ENCODE measurements around the gene MYOD1. TPM values are rescaled to one million over a fixed set of nuclear protein-coding genes. Genes with fewer than 3 reads are reported as not detected.

Gene MYOD1
- total RNA-seq, 3 donors from 2014 or later = not detected

DNA sequence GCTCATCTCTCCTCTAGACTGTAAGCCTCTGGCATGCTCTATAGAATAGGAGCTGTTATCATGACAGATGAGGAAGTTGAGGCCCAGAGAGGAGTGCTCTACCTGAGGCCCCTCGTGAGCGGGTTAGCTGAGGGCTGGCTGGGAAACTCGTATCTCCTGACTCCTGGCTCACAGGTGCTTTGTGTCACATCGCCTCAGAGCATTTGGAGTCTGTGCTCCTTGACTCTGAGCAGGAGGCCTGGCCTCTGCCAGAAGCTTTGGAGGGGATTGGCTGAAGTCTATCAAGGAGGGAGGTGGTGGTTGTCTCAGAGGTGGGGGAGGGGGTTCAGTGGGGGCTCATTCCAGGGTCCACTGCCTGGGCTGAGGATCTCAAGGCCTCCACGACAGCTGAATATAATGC, 22.6 kb downstream of the MYOD1 start:
- Histone ChIP-seq H3K36me3 (ENCODE audit: low read depth) (no peaks in the 10 kb centered on the region), H3K4me1 (ENCODE audit: low read depth) (no peaks in the 10 kb centered on the region), H3K9me3 (no peaks in the 10 kb centered on the region), H3K4me3 (no peak overlapping the region)
- intact Hi-C loops (cut with DNase I, micrococcal nuclease) = no loop called here
- DNase-seq (peak in 1 of 3 donors; percentile 3), ATAC-seq (no peak)
- TF ChIP-seq, protein P1, sequence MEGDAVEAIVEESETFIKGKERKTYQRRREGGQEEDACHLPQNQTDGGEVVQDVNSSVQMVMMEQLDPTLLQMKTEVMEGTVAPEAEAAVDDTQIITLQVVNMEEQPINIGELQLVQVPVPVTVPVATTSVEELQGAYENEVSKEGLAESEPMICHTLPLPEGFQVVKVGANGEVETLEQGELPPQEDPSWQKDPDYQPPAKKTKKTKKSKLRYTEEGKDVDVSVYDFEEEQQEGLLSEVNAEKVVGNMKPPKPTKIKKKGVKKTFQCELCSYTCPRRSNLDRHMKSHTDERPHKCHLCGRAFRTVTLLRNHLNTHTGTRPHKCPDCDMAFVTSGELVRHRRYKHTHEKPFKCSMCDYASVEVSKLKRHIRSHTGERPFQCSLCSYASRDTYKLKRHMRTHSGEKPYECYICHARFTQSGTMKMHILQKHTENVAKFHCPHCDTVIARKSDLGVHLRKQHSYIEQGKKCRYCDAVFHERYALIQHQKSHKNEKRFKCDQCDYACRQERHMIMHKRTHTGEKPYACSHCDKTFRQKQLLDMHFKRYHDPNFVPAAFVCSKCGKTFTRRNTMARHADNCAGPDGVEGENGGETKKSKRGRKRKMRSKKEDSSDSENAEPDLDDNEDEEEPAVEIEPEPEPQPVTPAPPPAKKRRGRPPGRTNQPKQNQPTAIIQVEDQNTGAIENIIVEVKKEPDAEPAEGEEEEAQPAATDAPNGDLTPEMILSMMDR (IDR thresholded peaks at IDR 0.05) = no peak

DNA sequence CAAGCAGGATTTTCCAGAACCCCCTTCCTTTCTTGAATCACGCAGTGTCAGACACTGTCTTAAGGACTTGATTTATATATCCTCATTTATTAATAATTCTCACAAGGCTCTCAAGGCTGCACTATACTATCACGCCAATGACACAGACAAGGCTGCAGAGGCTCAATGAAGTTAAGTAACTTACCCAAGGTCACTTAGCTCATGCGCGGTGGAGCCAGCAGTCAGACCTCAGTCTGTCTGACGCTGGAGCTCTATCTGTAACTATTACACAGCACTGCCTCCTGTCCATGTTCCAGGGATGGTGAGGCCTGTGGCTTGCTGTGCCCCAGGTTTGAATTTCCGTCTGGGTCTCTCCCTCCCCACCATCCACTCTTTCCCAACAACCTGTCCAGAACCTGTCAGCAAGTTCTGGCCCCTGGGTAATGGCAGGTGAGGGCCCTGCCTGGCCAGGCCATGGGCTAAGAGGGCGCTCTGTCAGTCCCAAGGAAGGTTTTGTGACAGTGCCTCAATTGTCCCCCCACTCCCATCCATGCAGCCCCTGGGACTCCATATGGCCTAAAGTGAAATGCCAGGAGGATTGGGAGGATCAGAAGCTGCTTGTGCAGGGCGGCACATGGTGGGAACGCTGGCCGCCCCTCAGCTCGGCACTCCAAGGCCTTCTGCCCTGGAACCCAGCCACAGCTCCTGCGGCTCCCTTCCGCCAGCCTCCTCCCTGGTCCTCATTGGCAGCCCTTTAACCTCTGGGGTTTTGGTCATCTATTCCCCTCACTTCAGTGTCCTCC, 23.8 kb downstream of the MYOD1 start:
- H3K36me3 ChIP-seq (ENCODE audit: low read depth) = no peaks in the 10 kb centered on the region
- DNase-seq (peak in 1 of 3 donors; percentile 13), ATAC-seq (no peak)
- intact Hi-C loops (cut with DNase I, micrococcal nuclease) = no loop called here
- H3K4me1 ChIP-seq (ENCODE audit: low read depth) = no peaks in the 10 kb centered on the region
- TF ChIP-seq, protein P1 (IDR thresholded peaks at IDR 0.05) = no peak
- no peaks in the 10 kb centered on the region for H3K9me3 ChIP-seq
- no peak overlapping the region for H3K4me3 ChIP-seq

DNA sequence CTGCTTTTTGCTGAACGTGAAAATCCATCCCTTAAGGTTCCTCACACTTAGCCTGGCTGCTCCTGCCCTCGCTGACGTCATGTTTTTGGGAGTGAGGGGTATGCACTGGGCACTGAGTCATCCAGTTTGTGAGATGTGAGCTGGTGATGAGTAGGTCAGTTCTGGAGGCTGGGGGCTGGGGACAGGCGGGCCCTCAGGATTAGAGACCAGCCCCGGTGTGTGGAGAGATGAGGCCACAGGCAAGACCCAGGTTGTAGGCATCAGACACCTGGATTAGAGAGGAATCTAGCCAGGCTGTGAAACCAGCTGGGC, 24.4 kb downstream of the MYOD1 start:
- Histone ChIP-seq H3K4me3 (no peak overlapping the region), H3K36me3 (ENCODE audit: low read depth) (no peaks in the 10 kb centered on the region), H3K9me3 (no peaks in the 10 kb centered on the region), H3K4me1 (ENCODE audit: low read depth) (no peaks in the 10 kb centered on the region)
- intact Hi-C loops (cut with DNase I, micrococcal nuclease) = no loop called here
- TF ChIP-seq, protein P1 (IDR thresholded peaks at IDR 0.05) = no peak
- DNase-seq (peak in 1 of 3 donors; percentile 0), ATAC-seq (no peak)

DNA sequence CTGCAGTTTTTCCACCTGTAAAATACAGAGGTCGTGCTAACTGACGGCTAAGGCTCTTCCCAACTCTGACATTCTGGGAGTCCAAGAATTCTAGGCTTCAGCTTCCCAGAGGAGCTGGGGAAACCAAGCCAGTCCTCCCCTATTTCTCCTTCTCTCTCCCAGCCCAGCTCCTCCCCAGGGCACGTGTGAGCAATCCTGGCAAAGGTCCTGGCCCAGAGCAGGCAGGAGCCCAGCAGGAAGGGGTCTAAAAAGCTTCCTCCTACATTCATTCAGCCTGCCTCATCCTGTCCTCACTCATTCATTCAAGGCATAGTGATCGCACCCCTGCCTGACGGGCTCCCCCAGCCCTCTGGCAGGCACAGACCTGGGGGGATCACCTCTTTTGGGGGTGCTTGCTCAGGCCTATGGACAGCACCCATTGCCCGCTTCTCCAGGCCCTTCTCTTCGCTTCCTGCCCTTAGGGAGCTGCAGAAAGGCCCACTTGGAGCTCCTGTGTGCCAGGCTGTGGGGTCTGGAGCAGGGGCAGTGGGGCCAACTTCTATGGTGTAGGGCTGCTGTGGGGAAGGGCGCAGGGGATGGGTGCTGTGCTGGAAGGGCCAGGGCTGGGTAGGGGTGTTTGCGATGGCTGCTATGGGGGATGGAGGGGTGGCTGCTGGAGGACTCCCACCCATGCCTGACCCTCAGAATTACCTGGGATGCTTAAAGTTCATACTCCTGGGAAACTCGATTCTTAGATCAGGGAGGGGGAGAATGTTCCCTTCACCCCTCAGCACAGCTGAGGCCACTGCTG, 25.0 kb downstream of the MYOD1 start:
- no peak for ATAC-seq

DNA sequence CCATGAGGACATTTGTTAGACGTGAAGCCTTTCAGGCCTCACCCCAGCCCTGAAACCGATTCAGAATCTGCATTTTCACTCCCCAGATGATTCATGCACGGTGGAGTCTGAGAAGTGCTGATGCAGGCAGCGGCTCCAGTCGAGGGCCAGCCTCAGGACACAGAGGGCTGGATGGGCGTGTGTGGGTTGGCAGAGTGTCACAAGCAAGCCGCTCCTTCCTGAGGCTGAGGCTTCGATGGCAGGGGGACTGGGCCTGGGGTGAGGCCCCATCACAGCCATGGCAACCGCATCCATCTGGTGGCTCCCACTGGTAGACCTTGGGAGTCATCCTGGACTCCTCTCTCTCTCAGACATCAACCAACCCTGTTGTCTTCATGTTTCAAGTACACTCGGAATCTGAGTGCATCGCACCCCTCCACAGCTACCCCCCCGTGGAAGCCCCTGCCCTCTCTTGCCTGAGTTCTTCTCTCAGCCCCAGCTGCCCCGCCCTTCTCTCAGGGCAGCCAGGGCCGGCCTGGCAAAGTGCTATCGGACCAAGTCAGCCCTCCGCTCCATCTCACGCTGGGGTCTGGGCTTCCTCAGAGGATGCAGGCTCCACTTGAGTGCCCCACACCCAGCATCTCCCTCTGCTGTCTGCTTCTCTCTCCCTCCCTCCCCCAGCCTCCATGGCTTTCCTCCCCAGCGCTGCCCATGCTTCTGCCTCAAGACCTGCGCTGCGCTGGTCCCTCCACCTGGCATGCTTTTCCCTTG, 25.8 kb downstream of the MYOD1 start:
- no peak overlapping the region for H3K4me3 ChIP-seq
- no peaks in the 10 kb centered on the region for H3K4me1 ChIP-seq (ENCODE audit: low read depth)
- DNase-seq (peak in 1 of 3 donors; percentile 14), ATAC-seq (no peak)
- H3K36me3 ChIP-seq (ENCODE audit: low read depth) = no peaks in the 10 kb centered on the region
- intact Hi-C loops (cut with DNase I, micrococcal nuclease) = no loop called here
- TF ChIP-seq, protein P1 (IDR thresholded peaks at IDR 0.05) = no peak
- no peaks in the 10 kb centered on the region for H3K9me3 ChIP-seq

More for the DNA sequence above, 25.0 kb downstream of the MYOD1 start:
- TF ChIP-seq, protein P1 (IDR thresholded peaks at IDR 0.05) = no peak
- Histone ChIP-seq H3K9me3 (no peaks in the 10 kb centered on the region), H3K4me3 (no peak overlapping the region), H3K4me1 (ENCODE audit: low read depth) (no peaks in the 10 kb centered on the region), H3K36me3 (ENCODE audit: low read depth) (no peaks in the 10 kb centered on the region)
- peak in 1 of 3 donors; percentile 6 for DNase-seq
- intact Hi-C loops (cut with DNase I, micrococcal nuclease) = no loop called here

All from mucosa of descending colon (tissue), 3 donors.